DMS114 treated with DMSO at 0.1 percent for 48 hours (cell line): ENCODE data around the gene PPIL1.

Source experiments
- DNase-seq: peaks from one replicate; lab custom pipeline; 2025; ENCODE audit not compliant: unreplicated experiment; lab: John Stamatoyannopoulos, UW

The PPIL1 gene

DNA sequence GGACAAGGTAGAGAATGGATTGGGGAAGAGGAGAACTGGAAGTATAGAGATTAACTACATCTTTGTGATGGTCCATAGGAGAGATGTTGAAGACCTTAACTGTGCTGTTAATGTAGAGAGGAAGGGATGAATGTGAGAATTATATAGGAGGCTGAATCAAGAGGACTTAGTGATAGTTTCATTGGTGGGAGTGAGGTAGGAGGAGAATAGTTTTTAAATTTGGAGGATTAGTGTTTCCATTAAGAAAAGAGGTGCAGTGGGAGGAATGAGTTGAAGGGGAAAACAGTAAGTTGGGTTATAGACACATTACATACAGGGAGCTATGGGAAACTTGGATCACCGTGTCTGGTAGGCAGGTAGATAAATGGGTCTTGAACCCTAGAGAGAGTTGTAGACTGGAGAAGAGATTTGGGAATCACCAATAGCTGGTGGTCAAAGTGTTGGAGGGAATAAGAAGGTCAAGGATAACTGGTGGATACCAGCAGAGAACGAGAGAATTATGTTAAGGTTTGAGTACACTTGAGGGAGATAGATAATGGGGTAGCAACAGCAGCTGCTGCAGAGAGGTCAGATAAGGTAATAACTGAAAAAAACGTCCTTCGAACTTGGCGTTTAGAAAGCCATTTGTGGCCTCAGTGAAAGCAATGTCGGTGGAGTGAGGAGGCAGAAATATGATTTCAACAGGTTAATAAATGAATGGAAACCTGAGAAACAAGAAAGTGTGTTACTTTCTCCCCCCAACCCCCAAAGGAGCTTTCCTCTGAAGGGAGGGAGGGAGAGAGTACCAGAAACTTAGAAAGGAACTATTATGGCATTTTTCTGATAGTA lies 14.3 kb upstream of the PPIL1 start:
- DNase-seq, result no peak

DNA sequence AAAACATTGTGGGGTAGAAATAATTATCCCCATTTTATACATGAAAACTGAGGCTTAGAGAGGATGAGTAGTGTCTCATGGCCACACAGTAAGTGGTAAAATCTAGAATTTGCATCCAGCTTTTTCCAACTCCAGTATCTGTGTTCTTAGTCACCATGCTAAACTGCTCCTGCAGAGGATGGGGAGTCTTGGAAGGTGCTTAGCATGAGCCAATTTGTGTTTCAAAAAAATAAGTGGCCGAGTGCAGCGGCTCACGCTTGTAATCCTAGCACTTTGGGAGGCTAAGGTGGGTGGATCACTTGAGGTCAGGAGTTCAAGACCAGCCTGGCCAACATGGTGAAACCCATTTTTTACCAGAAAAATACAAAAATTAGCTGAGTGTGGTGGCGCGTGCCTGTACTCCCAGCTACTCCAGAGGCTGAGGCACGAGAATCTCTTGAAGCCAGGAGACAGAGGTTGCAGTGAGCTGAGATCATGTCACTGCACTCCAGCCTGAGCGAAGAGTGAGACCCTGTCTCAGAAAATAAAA lies 13.6 kb upstream of the PPIL1 start:
- DNase-seq, result no peak

DNA sequence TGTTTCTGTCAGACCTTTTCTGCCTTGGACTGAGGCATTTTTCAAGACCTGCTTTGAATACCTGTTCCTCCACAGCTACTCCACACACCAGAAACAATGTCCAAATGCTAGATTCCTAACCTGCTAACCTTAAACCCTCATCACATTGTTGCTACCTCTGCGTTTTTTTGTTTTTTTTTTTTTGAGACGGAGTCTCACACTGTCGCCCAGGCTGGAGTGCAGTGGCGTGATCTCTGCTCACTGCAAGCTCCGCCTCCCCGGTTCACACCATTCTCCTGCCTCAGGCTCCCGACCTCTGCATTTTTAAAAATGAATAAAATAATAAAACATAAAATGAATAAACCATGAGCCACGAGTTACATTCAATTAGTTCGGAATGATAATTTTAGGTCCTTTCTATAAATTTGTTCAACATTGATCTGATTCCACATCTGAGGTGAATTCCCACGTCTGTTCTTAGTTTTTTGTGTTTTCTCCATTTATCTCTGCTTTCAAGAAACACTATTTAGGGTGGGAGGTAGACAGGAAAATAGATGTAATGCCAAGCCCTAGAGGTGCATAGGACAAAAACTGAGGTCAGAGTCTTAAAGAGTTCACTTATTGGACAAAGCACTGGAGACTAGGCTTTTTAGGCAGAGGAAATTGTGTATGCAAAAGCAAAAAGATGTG lies 12.5 kb upstream of the PPIL1 start:
- no peak for DNase-seq

GRCh38 chr6:36885461-36886401 lies 11.1 kb upstream of the PPIL1 start, which contains the start of gene C6orf89:
C6orf89 (plus strand) TSS chr6:36885952; CDS start chr6:36899445, 13,493 bp downstream.
- peak; percentile 95 for DNase-seq

- no peak for DNase-seq
These were observed 10.0 kb upstream of the PPIL1 start for GRCh38 chr6:36884610-36885009.

- no peak for DNase-seq
These were observed 639 bp upstream of the PPIL1 start for GRCh38 chr6:36875250-36875633.

DNA sequence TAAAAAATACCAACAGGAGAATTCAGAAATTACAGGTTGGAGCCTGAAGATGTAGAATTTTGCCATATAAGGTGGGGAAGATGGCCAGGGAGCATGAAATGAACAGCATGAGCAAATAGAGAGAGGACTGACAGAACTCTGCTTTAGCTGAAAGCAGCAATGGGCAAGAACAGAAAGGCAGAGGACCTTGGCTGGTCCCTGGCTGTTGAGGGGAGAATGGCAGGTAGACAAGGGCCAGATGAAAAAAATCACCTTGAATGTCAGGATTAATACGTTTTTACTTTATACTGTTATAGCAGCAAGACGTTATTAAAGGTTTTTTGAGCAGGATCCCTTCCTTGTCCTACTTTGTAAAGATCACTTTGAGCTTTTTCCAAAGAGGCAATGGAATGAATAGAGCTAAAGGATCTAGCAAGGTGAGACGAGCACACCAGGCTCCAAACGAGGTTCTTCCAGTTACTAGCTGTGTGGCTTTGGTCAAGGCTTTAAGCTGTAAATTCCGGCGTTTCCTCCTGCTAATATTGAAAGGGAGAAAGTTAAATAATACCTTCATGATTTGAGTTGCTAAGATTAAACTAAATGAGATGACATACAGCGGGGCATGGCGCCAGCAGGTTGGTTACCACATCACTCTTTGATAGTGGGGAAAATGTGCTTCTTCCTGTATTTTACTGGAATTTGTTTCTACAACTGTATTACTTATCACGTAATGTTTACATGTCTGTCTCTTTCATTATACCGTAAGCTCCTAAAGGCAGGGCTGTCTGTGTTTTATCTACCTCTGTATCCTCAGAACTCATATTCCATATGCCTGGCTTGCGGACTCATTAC lies 776 bp downstream of the PPIL1 start:
- DNase-seq, result no peak

GRCh38 chr6:36873115-36873514 lies 1.5 kb downstream of the PPIL1 start:
- no peak for DNase-seq

DNA sequence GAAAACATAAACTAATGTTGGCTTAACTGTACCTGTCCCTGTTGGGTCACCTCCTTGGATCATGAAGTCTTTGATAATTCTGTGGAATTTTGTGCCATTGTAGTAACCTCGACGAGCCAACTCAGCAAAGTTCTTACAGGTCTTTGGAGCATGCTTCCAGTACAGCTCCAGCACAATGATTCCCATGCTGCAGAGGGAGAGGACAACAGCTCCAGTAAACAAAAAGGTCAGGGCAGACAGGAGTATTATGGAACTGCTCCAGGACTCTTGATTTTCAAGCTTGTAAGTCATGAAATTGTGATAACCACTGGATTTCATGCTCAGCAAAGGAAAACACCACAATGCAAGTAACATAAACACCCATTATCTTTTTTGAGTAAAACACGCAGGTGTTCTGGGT lies 2.9 kb downstream of the PPIL1 start:
- DNase-seq, result no peak

DNA sequence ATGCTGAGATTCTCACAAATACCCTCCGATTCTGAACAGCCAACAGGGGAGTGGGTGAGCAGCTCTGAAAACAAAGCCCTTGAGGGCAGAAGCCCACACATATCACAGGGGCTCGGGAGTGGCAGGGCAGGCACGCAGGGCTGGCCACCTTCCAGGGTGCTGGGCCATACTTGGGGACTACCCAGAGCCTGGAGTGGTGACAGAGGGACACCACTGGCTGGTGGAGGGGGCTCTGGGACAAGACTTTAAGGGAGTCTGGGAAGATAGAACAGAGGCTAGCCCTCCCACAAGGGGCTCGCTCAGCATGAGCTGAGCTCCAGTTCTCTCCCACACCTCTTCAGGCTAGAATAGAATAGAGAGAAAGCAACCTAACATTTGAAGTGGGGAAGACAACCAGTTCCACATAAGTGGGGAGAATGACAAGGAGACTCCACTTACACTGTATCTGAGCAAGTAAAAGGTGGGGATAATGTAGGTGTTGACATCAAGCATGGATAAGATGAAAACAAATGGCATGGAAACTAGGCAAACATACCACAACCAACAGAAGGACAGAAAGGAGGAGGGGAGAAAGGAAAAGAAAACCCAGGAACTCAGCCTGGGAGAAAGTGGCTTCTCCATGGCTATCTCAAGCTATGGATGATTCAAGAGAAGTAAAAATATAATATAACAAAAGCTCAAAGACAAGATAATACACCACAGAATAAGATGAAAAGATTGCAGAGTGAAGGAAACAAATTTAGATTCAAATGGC lies 7.0 kb downstream of the PPIL1 start:
- DNase-seq, result no peak

DNA sequence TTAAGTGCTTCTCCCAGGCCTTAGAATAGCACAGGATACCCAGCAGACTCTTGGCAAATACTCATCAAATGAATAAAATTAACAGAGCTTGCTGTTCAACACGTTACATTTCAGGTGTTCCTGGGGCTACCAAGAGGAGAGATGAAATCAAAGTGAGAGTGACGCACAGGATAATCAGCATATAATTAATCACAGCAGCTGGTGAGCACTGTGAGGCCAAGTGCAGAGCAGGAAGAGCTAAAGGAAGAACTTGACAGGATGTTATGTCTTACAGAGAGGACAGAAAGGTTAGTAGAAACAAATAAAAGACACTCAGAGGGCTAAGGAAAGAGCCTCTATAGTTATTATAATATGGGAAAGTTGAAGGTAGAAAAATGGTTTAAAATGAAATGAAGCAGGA lies 8.8 kb downstream of the PPIL1 start:
- DNase-seq, result no peak

DNA sequence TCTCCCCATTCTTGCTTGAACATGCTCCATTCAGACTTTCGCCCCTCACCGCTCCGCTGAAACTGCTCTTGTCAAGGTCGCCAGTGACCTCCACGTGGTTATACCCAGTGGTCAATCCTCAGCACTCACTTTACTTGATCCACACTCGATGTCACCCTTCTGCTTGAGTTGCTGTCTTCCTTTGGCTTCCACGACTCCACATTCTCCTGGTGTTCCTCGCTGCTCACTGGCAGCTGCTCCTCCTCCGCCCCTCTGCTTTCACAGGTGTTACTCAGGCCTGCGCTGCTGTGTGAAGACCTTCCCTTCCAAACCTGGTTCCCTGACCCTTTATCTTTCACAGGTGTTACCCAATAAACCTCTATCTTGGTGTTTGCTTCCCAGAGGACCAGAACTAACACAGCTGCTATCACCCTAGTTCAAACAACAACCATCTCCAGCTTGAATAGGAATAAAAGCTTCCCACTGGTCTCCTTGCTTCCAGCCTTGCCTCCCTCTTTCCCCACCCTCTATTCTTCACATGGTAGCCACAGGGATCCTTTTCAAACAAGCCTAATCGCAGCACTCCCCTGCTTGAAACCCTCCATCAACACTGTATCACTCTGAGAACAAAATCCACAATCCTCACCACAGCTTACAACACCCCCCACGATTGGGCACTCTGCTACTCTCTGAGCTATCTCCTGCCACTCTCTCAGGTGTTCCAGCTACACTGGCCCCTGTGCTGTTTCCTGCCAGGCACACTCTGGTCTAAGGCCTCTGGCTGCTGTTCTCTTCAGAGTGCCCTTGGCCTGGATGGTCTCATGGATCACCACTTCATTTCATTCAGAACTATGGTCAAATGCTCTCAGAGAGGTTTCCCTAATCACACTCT lies 10.7 kb downstream of the PPIL1 start:
- no peak for DNase-seq

- no peak for DNase-seq
These were observed 11.7 kb downstream of the PPIL1 start for GRCh38 chr6:36862848-36863382.

- no peak for DNase-seq
These were observed 12.3 kb downstream of the PPIL1 start for GRCh38 chr6:36862164-36862847.

- DNase-seq, result no peak
These were observed 14.5 kb downstream of the PPIL1 start for GRCh38 chr6:36860126-36860525.

- no peak for DNase-seq
These were observed 16.1 kb downstream of the PPIL1 start for GRCh38 chr6:36858407-36858981.

GRCh38 chr6:36857325-36857724 lies 17.3 kb downstream of the PPIL1 start:
- DNase-seq, result no peak
